ENCODE measurements around the gene EPS15. TPM values are rescaled to one million over a fixed set of nuclear protein-coding genes. Genes with fewer than 3 reads are reported as not detected.

EPS15 gene
- total and polyA plus RNA-seq, 4 donors: 8.8 to 52.1 (median 19.1) TPM

DNA sequence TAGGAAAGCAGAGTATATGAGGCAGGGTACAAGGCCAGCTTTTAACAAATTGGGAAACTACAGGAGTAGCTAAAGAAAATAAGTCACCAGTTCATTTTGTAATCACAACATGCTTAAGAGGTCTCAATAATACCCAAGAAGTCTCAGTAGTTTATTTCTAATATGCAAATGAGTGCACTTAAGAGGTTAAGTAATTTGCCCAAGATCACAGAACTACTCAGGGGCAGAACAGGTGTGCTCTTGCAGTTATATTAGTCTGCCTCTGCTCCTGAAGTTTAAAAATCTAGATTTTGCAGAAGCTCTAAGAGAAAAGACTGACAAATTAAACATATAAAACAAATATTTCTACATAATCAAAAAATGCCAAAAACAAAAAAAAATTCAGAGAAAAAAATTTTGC, 6.9 kb downstream of the EPS15 start:
- no peak for DNase-seq (ENCODE audit: low spot score)
- Histone ChIP-seq H3K9me3 (ENCODE audit: control insufficient read depth in 4 of 4, low read length in 3 of 4) (no peaks in the 10 kb centered on the region), H3K9ac (ENCODE audit: low read depth in 1 of 2, low read length in 2 of 2) (no peak overlapping the region), H3K4me3 (ENCODE audit: low read depth in 1 of 3, low read length in 3 of 3) (no peak overlapping the region), H3K27ac (ENCODE audit: low read depth in 1 of 2, low read length in 2 of 2) (no peak overlapping the region), H3K36me3 (ENCODE audit: control insufficient read depth in 4 of 4, insufficient read depth in 3 of 4, low read depth in 1 of 4, low read length in 3 of 4) (no peaks in the 10 kb centered on the region), H3K27me3 (ENCODE audit: control insufficient read depth in 4 of 4, insufficient read depth in 4 of 4, low read length in 3 of 4) (no peaks in the 10 kb centered on the region), H3K4me1 (ENCODE audit: control insufficient read depth in 4 of 4, insufficient read depth in 4 of 4, low read length in 3 of 4) (peaks cover 4 to 42% (median 10%) of the 10 kb centered on the region in 4 donors)
- TF ChIP-seq GABPA (IDR thresholded peaks at IDR 0.05 in 1 of 2, conservative IDR thresholded peaks at IDR 0.05 in 1 of 2) (no peak), TAF1 (conservative IDR thresholded peaks at IDR 0.05) (no peak), JUND (IDR thresholded peaks at IDR 0.05) (no peak), NR2F2 (IDR thresholded peaks at IDR 0.05) (no peak), RAD21 (IDR thresholded peaks at IDR 0.05) (no peak), HNF4A (conservative IDR thresholded peaks at IDR 0.05) (no peak), SP1 (IDR thresholded peaks at IDR 0.05) (no peak)
- TF ChIP-seq, protein P1, sequence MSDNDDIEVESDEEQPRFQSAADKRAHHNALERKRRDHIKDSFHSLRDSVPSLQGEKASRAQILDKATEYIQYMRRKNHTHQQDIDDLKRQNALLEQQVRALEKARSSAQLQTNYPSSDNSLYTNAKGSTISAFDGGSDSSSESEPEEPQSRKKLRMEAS (IDR thresholded peaks at IDR 0.05): no peak
- TF ChIP-seq, protein P2, sequence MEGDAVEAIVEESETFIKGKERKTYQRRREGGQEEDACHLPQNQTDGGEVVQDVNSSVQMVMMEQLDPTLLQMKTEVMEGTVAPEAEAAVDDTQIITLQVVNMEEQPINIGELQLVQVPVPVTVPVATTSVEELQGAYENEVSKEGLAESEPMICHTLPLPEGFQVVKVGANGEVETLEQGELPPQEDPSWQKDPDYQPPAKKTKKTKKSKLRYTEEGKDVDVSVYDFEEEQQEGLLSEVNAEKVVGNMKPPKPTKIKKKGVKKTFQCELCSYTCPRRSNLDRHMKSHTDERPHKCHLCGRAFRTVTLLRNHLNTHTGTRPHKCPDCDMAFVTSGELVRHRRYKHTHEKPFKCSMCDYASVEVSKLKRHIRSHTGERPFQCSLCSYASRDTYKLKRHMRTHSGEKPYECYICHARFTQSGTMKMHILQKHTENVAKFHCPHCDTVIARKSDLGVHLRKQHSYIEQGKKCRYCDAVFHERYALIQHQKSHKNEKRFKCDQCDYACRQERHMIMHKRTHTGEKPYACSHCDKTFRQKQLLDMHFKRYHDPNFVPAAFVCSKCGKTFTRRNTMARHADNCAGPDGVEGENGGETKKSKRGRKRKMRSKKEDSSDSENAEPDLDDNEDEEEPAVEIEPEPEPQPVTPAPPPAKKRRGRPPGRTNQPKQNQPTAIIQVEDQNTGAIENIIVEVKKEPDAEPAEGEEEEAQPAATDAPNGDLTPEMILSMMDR (IDR thresholded peaks at IDR 0.05; ENCODE audit: low read depth, low read length, missing input control): no peak

DNA sequence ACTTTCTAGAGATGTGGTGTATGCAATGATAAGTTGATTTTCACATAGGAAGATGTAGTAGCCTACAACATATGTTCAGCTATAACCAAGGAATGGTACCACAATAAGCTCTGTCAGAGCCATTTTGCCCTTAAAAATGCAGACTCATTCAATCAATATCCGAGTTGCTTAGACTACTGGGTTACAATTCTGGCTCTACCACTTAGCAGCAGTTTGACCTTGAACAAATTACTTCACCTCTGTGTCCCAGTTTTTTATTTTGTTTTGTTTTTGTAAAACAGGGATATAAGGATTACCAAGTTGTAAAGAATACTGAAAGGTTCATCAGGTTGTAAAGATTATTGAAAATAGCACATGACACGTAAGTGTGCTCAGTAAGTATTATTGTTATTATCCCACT, 9.3 kb downstream of the EPS15 start:
- no peak for DNase-seq (ENCODE audit: low spot score)
- Histone ChIP-seq H3K27ac (ENCODE audit: low read depth in 1 of 2, low read length in 2 of 2) (no peak overlapping the region), H3K4me3 (ENCODE audit: low read depth in 1 of 3, low read length in 3 of 3) (no peak overlapping the region), H3K9me3 (ENCODE audit: control insufficient read depth in 4 of 4, low read length in 3 of 4) (no peaks in the 10 kb centered on the region), H3K9ac (ENCODE audit: low read depth in 1 of 2, low read length in 2 of 2) (no peak overlapping the region), H3K36me3 (ENCODE audit: control insufficient read depth in 4 of 4, insufficient read depth in 3 of 4, low read depth in 1 of 4, low read length in 3 of 4) (no peaks in the 10 kb centered on the region), H3K27me3 (ENCODE audit: control insufficient read depth in 4 of 4, insufficient read depth in 4 of 4, low read length in 3 of 4) (no peaks in the 10 kb centered on the region), H3K4me1 (ENCODE audit: control insufficient read depth in 4 of 4, insufficient read depth in 4 of 4, low read length in 3 of 4) (peaks cover 2 to 34% (median 9%) of the 10 kb centered on the region in 4 donors)
- TF ChIP-seq RXRA (IDR thresholded peaks at IDR 0.05) (no peak), EGR1 (IDR thresholded peaks at IDR 0.05; ENCODE audit: low read depth in 2 of 2) (no peak), FOXA2 (IDR thresholded peaks at IDR 0.05) (no peak), SP1 (IDR thresholded peaks at IDR 0.05) (no peak), HNF4A (conservative IDR thresholded peaks at IDR 0.05) (no peak), JUND (IDR thresholded peaks at IDR 0.05) (no peak), FOXA1 (IDR thresholded peaks at IDR 0.05) (no peak), TAF1 (conservative IDR thresholded peaks at IDR 0.05) (no peak), HNF4G (IDR thresholded peaks at IDR 0.05) (no peak), GABPA (IDR thresholded peaks at IDR 0.05 in 1 of 2, conservative IDR thresholded peaks at IDR 0.05 in 1 of 2) (no peak), RAD21 (IDR thresholded peaks at IDR 0.05) (no peak)
- TF ChIP-seq, protein P1 (IDR thresholded peaks at IDR 0.05): no peak
- TF ChIP-seq, protein P3, sequence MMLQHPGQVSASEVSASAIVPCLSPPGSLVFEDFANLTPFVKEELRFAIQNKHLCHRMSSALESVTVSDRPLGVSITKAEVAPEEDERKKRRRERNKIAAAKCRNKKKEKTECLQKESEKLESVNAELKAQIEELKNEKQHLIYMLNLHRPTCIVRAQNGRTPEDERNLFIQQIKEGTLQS (IDR thresholded peaks at IDR 0.05): no peak
- TF ChIP-seq, protein P2 (IDR thresholded peaks at IDR 0.05; ENCODE audit: low read depth, low read length, missing input control): no peak
- WGBS: 49% methylated on average over 2 of the region's 2 CpGs

Data from liver (tissue), 9 donors.